A673 (cell line): ENCODE data around the gene HPCAL1.

ENCODE experiments used
- CTCF ChIP-seq: fragments of 300-800, 200-600 bp; sonication (generic); conservative IDR thresholded peaks from 2 replicates; pipeline ENCODE4 v1.5.1; 2017; ENCODE audit warnings: low read depth, mild to moderate bottlenecking, antibody characterized with exemption, low read length, moderate library complexity, mixed read lengths
- EZH2 ChIP-seq: fragments of 200-600 bp; sonication (generic); IDR thresholded peaks from 2 replicates; pipeline ENCODE4 v1.6.1; 2017; ENCODE audit warnings: borderline replicate concordance, low read depth, mild to moderate bottlenecking, mixed read lengths, antibody characterized with exemption, low read length; ENCODE audit not compliant: poor library complexity, severe bottlenecking

DNA sequence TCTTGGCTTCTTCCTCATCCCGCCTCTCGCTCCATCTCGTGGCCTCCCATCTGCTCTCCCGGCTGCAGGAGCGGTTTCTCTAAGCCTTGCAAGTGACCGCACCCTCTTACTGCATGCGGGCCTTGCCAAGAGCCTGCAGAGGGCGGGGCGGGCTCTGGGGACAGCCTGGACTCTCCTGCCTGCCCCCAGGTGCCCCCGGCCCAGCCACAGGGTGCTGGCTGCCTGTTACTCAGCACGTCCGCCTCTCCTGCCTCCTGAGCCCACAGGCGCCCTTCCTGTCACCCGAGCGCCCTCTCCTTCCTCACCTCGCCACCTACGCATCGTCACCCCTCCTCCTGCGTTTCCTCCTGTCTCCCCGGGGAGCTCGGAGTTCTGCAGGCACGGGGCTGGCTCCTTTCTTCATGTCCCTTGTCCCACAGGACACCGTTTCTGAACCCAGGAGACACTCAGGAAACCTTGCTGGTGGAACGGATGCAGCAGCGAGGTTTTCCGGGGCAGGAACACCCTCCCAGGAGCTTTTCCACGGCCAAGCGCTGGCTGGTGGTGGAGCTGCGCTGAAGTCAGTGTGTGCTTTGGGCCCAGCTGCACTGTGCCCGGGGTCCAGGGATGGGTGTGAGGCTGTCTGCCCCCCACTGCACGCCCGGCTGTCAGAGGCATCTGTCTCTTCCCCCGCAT, 28.5 kb downstream of the HPCAL1 start:
- no peak for TF ChIP-seq CTCF
- TF ChIP-seq EZH2, result no peak
